Body of pancreas (tissue), 4 donors: ENCODE data around the gene ACAA1. TPM values are rescaled to one million over a fixed set of nuclear protein-coding genes. Genes with fewer than 3 reads are reported as not detected.

Experiments
- ATAC-seq: fragments of 150-250 bp; one replicate; pipeline ENCODE4 v1.9.1; 2016
- DNase-seq, 4 donors: peaks; one replicate each; pipeline ENCODE4 v3.0.0-alpha.2; 2019
- H3K27ac ChIP-seq, 4 donors: fragments of 200-600 bp; sonication (generic); 1 replicate in 3 of 4; 2 replicates in 1 of 4; pipeline versions ENCODE4 v1.5.1 to v1.6.1; 2016 to 2019; ENCODE audit warnings: mild to moderate bottlenecking in 1 of 4, mixed read lengths in 1 of 4, moderate library complexity in 1 of 4
- H3K27me3 ChIP-seq, 2 donors: fragments of 200-600 bp; sonication (generic); one replicate each; pipeline ENCODE4 v1.6.0; 2016; ENCODE audit warnings: mild to moderate bottlenecking in 1 of 2
- H3K36me3 ChIP-seq, 2 donors: fragments of 200-600 bp; sonication (generic); replicated peaks in 1 of 2; 2 replicates each; pipeline ENCODE4 v1.5.1; 2016; ENCODE audit warnings: low read depth in 2 of 2; ENCODE audit not compliant: insufficient read depth in 1 of 2
- H3K4me1 ChIP-seq: fragments of 200-600 bp; sonication (generic); one replicate; pipeline ENCODE4 v1.6.0; 2016
- H3K4me3 ChIP-seq, 2 donors: fragments of 200-600 bp; sonication (generic); 1 replicate in 1 of 2; 2 replicates in 1 of 2; pipeline ENCODE4 v1.5.1; 2016 to 2019
- H3K9me3 ChIP-seq, 3 donors: fragments of 200-600 bp; sonication (generic); 1 replicate in 2 of 3; 2 replicates in 1 of 3; pipeline ENCODE4 v1.5.1; 2016
- CTCF ChIP-seq, 7 experiments: fragments of 450-650 bp in 4 of 7; fragments of 200-600 bp in 3 of 7; sonication (generic) in 3 of 7; IDR thresholded peaks; one replicate each; pipeline ENCODE4 v1.5.1; 2016 to 2019; ENCODE audit warnings: antibody characterized with exemption in 7 of 7
- POLR2A ChIP-seq, 3 donors: fragments of 450-650 bp; IDR thresholded peaks; one replicate each; pipeline ENCODE4 v1.6.1; 2016; ENCODE audit warnings: antibody characterized with exemption in 3 of 3, mild to moderate bottlenecking in 2 of 3
- WGBS, 2 donors: methylation state at CpG; one replicate each; pipeline ENCODE4 v1.1.5; 2017; 5-methylcytosine and 5-hydroxymethylcytosine counted together
- intact Hi-C: fragments of 100-400 bp; cut with DNase I; formaldehyde crosslinking; loops from one replicate; pipeline ENCODE4 v1.15.1; 2023
- total RNA-seq, 2 donors: library from RNA; depleted of rRNA; stranded (reverse); fragments of >200 nt; gene quantifications; one replicate each; pipeline ENCODE4 v1.1.0, GENCODE V29; 2016

ACAA1 gene
- total RNA-seq, 2 donors from 2014 or later = 91.8 to 92.6 TPM

DNA sequence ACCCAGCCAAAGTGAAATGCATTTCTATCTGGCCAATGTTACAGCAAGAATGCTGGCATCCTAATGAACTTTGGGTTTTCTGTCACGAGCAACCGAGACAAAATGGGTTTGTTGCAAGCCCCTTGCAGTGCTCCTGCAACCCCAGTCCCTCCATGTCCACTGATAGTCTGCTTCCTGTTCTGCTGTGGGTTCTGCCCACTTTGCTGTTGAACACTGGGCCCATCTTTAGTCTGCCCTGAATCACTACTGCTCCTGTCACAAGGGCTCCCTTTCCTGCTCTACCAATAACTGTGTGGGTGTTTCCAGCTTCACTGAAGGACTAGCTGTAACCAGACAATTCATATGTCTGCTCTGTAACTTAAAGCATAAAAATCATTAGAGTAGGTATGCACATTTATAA lies 15.7 kb upstream of the ACAA1 start:
- Histone ChIP-seq H3K27ac (no peak overlapping the region), H3K4me3 (no peak overlapping the region), H3K9me3 (no peaks in the 10 kb centered on the region), H3K4me1 (no peaks in the 10 kb centered on the region), H3K36me3 (no peaks in the 10 kb centered on the region), H3K27me3 (no peaks in the 10 kb centered on the region)
- no peak for DNase-seq
- intact Hi-C loops = no loop called here
- TF ChIP-seq POLR2A (IDR thresholded peaks at IDR 0.05) (no peak), CTCF (IDR thresholded peaks at IDR 0.05) (no peak)
- WGBS, 2 donors = 74 to 93% methylated on average over 2 of the region's 2 CpGs
- ATAC-seq = no peak

GRCh38 chr3:38151667-38152265 lies 14.8 kb upstream of the ACAA1 start:
- 73 to 77% methylated on average over 3 of the region's 3 CpGs for WGBS, 2 donors
- ATAC-seq = no peak
- no peak for TF ChIP-seq CTCF (IDR thresholded peaks at IDR 0.05)
- no peak for TF ChIP-seq POLR2A (IDR thresholded peaks at IDR 0.05)

DNA sequence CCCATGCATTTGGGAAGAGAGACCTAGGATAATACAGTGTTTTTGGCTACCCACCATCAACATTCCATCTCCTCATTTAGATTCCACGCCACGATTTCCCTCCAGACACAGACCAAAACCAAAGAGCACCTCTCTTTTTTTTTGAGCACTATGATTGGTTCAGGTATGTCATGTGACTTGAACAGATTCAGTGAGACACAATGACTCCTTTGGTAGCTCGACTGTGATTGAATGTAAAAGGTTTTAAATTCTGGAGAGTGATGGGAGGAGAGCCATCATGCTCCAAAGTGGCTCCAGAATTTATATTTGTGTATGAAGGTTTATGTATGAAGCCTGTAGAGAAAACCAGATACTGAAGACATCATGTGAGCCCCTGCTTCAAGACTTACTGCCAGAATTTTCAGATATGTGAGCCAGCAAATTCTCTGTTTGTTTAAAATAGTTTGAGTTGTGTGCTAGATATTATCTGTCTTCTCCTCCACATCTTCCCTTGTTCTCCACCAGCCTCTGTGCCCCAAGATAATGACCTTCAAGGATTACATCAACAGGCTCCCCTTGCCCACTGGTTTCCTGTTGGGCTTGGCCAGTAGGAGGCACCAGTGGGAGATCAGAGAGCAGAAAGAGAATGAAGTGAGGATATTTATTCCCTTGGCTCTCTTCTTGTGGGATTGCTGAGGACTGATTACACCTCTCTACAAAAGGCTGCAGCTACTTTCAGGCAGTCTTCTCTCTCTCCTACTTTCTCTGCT lies 14.0 kb upstream of the ACAA1 start:
- H3K4me3 ChIP-seq = no peak overlapping the region
- no peak for DNase-seq
- intact Hi-C loops = no loop called here
- H3K9me3 ChIP-seq = no peaks in the 10 kb centered on the region
- H3K36me3 ChIP-seq = no peaks in the 10 kb centered on the region
- ATAC-seq = no peak
- WGBS, 2 donors = 76 to 81% methylated on average over 3 of the region's 3 CpGs
- H3K27me3 ChIP-seq = no peaks in the 10 kb centered on the region
- TF ChIP-seq CTCF (IDR thresholded peaks at IDR 0.05) (no peak), POLR2A (IDR thresholded peaks at IDR 0.05) (no peak)
- H3K4me1 ChIP-seq = no peaks in the 10 kb centered on the region
- no peak overlapping the region for H3K27ac ChIP-seq

More at GRCh38 chr3:38151667-38152265, 14.8 kb upstream of the ACAA1 start:
- intact Hi-C loops = no loop called here
- no peaks in the 10 kb centered on the region for H3K36me3 ChIP-seq
- H3K4me1 ChIP-seq = no peaks in the 10 kb centered on the region
- H3K27ac ChIP-seq = no peak overlapping the region
- DNase-seq = no peak
- no peak overlapping the region for H3K4me3 ChIP-seq
- no peaks in the 10 kb centered on the region for H3K27me3 ChIP-seq
- H3K9me3 ChIP-seq = no peaks in the 10 kb centered on the region

DNA sequence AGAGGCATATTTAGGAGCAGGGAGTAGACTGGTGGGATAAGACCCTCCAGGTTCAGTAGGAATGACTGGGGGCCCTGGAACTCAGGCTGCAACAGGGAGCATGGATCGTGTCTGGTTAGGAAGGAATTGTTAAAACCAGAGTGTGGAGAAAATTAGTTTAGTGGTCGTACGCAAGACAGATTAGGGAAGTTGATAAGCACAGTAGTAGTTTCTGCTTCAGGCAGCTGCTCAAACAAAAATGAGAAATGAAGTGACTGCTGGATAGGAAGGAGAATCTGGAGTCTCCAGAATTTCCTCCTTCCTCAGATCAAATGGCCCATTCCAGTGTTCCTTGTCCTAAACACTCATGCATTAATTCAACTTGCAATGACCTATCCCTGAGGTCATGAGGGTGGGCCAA lies 12.8 kb upstream of the ACAA1 start:
- DNase-seq = no peak
- no peaks in the 10 kb centered on the region for H3K27me3 ChIP-seq
- H3K9me3 ChIP-seq = no peaks in the 10 kb centered on the region
- 31 to 65% methylated on average over 3 of the region's 3 CpGs for WGBS, 2 donors
- intact Hi-C loops = no loop called here
- ATAC-seq = no peak
- no peaks in the 10 kb centered on the region for H3K36me3 ChIP-seq
- no peak for TF ChIP-seq CTCF (IDR thresholded peaks at IDR 0.05)
- TF ChIP-seq POLR2A (IDR thresholded peaks at IDR 0.05) = no peak
- no peaks in the 10 kb centered on the region for H3K4me1 ChIP-seq
- no peak overlapping the region for H3K27ac ChIP-seq
- H3K4me3 ChIP-seq = no peak overlapping the region
